NCI-H187 treated with DMSO at 0.1 percent for 48 hours (cell line): ENCODE data around the gene TMIGD1.

Experiments
- DNase-seq: peaks from one replicate; lab custom pipeline; 2025; lab: John Stamatoyannopoulos, UW

TMIGD1 gene

GRCh38 chr17:30326809-30327208 lies 7.0 kb downstream of the TMIGD1 start:
- DNase-seq: no peak

GRCh38 chr17:30324723-30325122 lies 9.1 kb downstream of the TMIGD1 start:
- no peak for DNase-seq

GRCh38 chr17:30323895-30324319 lies 9.9 kb downstream of the TMIGD1 start:
- no peak for DNase-seq

GRCh38 chr17:30323262-30323894 lies 10.5 kb downstream of the TMIGD1 start:
- peak; percentile 27 for DNase-seq

GRCh38 chr17:30321314-30321713 lies 12.5 kb downstream of the TMIGD1 start:
- DNase-seq: peak; percentile 21

GRCh38 chr17:30318155-30318554 lies 15.7 kb downstream of the TMIGD1 start:
- DNase-seq: no peak

- DNase-seq: no peak
Observed at GRCh38 chr17:30316736-30317135, 17.1 kb downstream of the TMIGD1 start.

GRCh38 chr17:30315106-30315505 lies 18.8 kb downstream of the TMIGD1 start:
- no peak for DNase-seq

GRCh38 chr17:30314474-30314873 lies 19.4 kb downstream of the TMIGD1 start:
- DNase-seq: no peak

- DNase-seq: no peak
Observed at GRCh38 chr17:30312226-30312625, 21.6 kb downstream of the TMIGD1 start.

- no peak for DNase-seq
Observed at GRCh38 chr17:30310562-30310961, 23.3 kb downstream of the TMIGD1 start.

- DNase-seq: no peak
Observed at GRCh38 chr17:30309591-30309990, 24.3 kb downstream of the TMIGD1 start.

GRCh38 chr17:30308406-30308805 lies 25.5 kb downstream of the TMIGD1 start:
- DNase-seq: no peak

- DNase-seq: no peak
Observed at GRCh38 chr17:30304778-30305177, 29.1 kb downstream of the TMIGD1 start.

- no peak for DNase-seq
Observed at GRCh38 chr17:30302241-30302640, 31.6 kb downstream of the TMIGD1 start.

- no peak for DNase-seq
Observed at GRCh38 chr17:30300818-30301217, 33.0 kb downstream of the TMIGD1 start.

GRCh38 chr17:30299000-30299399 lies 34.9 kb downstream of the TMIGD1 start:
- DNase-seq: no peak

- no peak for DNase-seq
Observed at GRCh38 chr17:30297715-30298114, 36.1 kb downstream of the TMIGD1 start.

- no peak for DNase-seq
Observed at GRCh38 chr17:30296499-30297080, 37.3 kb downstream of the TMIGD1 start.

GRCh38 chr17:30292286-30292858 lies 41.5 kb downstream of the TMIGD1 start:
- no peak for DNase-seq

- no peak for DNase-seq
Observed at GRCh38 chr17:30291543-30292285, 42.1 kb downstream of the TMIGD1 start, which contains the start of gene BLMH. Gene BLMH (minus strand): TSS chr17:30291944. CDS start chr17:30291819, 125 bp downstream.

- DNase-seq: no peak
Observed at GRCh38 chr17:30290696-30291542, 42.9 kb downstream of the TMIGD1 start.
